OCI-LY7 (cell line): ENCODE measurements around the gene ABCA12. TPM values are rescaled to one million over a fixed set of nuclear protein-coding genes. Genes with fewer than 3 reads are reported as not detected.

Experiments used
- BruUV-seq: library from RNA; stranded (reverse); fragments of 400-500 nt; replicated peaks from 2 replicates; lab custom pipeline; 2021; lab: Mats Ljungman, UMichigan
- CTCF ChIA-PET: fragments of 300-600 bp; sonication (Branson Sonifier 250); formaldehyde crosslinking; loops from one replicate; lab custom pipeline; 2022; ENCODE audit warnings: antibody characterized with exemption; ENCODE audit not compliant: unreplicated experiment; lab: Charles Lee
- POLR2A ChIA-PET: fragments of 300-600 bp; sonication (Branson Sonifier 250); formaldehyde crosslinking; loops from one replicate; lab custom pipeline; 2022; ENCODE audit warnings: antibody characterized with exemption; lab: Charles Lee
- DNase-seq: peaks from one replicate; pipeline ENCODE4 v3.0.0-alpha.2; 2015; ENCODE audit warnings: low spot score
- H2AFZ ChIP-seq: fragments of 200-600 bp; sonication (generic), shearing (Covaris generic); 2 replicates; pipeline ENCODE4 v1.6.1; 2014; ENCODE audit warnings: mild to moderate bottlenecking, antibody characterized with exemption, low read length, moderate library complexity
- H3K27ac ChIP-seq: fragments of 200-600 bp; sonication (generic); 2 replicates; pipeline ENCODE4 v1.5.1; 2014; ENCODE audit warnings: mixed run types, low read depth, mild to moderate bottlenecking, moderate library complexity, low read length, inconsistent platforms; ENCODE audit not compliant: poor library complexity, severe bottlenecking
- H3K36me3 ChIP-seq: fragments of 200-600 bp; sonication (generic); 2 replicates; pipeline ENCODE4 v1.6.1; 2014; ENCODE audit warnings: mild to moderate bottlenecking, antibody characterized with exemption, low read length, moderate library complexity, mixed read lengths; ENCODE audit not compliant: insufficient read depth
- H3K4me1 ChIP-seq: fragments of 200-600 bp; sonication (generic); 2 replicates; pipeline ENCODE4 v1.5.1; 2014; ENCODE audit warnings: mild to moderate bottlenecking, low read length; ENCODE audit not compliant: insufficient read depth, poor library complexity, severe bottlenecking
- H3K4me2 ChIP-seq: fragments of 200-600 bp; sonication (generic); 2 replicates; pipeline ENCODE4 v1.6.1; 2014; ENCODE audit warnings: mild to moderate bottlenecking, low read length
- H3K4me3 ChIP-seq: fragments of 200-600 bp; sonication (generic); 2 replicates; pipeline ENCODE4 v1.5.1; 2014; ENCODE audit warnings: mild to moderate bottlenecking, low read depth, low read length; ENCODE audit not compliant: poor library complexity, severe bottlenecking
- H3K79me2 ChIP-seq: fragments of 200-600 bp; sonication (generic); 2 replicates; pipeline ENCODE4 v1.6.1; 2016; ENCODE audit warnings: low read depth, mild to moderate bottlenecking, low read length, moderate library complexity, mixed read lengths; ENCODE audit not compliant: insufficient read depth
- H3K9me2 ChIP-seq: fragments of 200-600 bp; sonication (generic); 2 replicates; pipeline ENCODE4 v1.6.1; 2016; ENCODE audit warnings: mild to moderate bottlenecking, low read length, mixed read lengths; ENCODE audit not compliant: insufficient read depth
- H3K9me3 ChIP-seq: fragments of 200-600 bp; sonication (generic); 2 replicates; pipeline ENCODE4 v1.6.1; 2014; ENCODE audit warnings: mild to moderate bottlenecking, mixed run types, low read length, mixed read lengths
- H4K20me1 ChIP-seq: fragments of 200-600 bp; sonication (generic); 2 replicates; pipeline ENCODE4 v1.6.1; 2014; ENCODE audit warnings: mild to moderate bottlenecking, antibody characterized with exemption, low read length, moderate library complexity, mixed read lengths; ENCODE audit not compliant: insufficient read depth
- CTCF ChIP-seq: fragments of 200-600 bp; sonication (generic); conservative IDR thresholded peaks from 2 replicates; pipeline ENCODE4 v1.5.1; 2014; ENCODE audit warnings: mild to moderate bottlenecking, antibody characterized with exemption, low read length, moderate library complexity, mixed read lengths
- EZH2phosphoT487 ChIP-seq: fragments of 200-600 bp; sonication (generic); IDR thresholded peaks from 2 replicates; pipeline ENCODE4 v1.6.1; 2018; ENCODE audit warnings: low read depth, borderline replicate concordance, mild to moderate bottlenecking, mixed run types, antibody characterized with exemption, low read length, moderate library complexity, mixed read lengths
- intact Hi-C: fragments of 100-400 bp; cut with micrococcal nuclease; formaldehyde crosslinking; loops from one replicate; pipeline ENCODE4 v1.10.0; 2022; ENCODE audit not compliant: unreplicated experiment
- total RNA-seq, 2 experiments: library from RNA; depleted of rRNA in 1 of 2; stranded (reverse); fragments of >200 nt in 1 of 2; shearing (Covaris generic) in 1 of 2; gene quantifications; 2 replicates each; pipeline ENCODE4 v1.2.3, GENCODE V29; 2014 to 2022

The ABCA12 gene
- total RNA-seq, 2 experiments from 2014 or later, result not detected

- Histone ChIP-seq H3K4me3 (no peak overlapping the region), H3K36me3 (no peaks in the 10 kb centered on the region), H3K9me3 (no peaks in the 10 kb centered on the region), H3K9me2 (no peaks in the 10 kb centered on the region), H4K20me1 (no peaks in the 10 kb centered on the region), H3K4me1 (no peaks in the 10 kb centered on the region), H3K4me2 (no peak overlapping the region), H3K27ac (no peak overlapping the region), H2AFZ (no peak overlapping the region), H3K79me2 (no peaks in the 10 kb centered on the region)
- TF ChIP-seq EZH2phosphoT487, result no peak
- TF ChIP-seq CTCF, result no peak
- no TSS peak for BruUV-seq
- intact Hi-C loops, result no loop called here
- POLR2A ChIA-PET, result interaction anchor here (0.6 to 1.5 kb wide), 3 partner anchors 12 to 1241 kb away, joined by 3 to 5 read pairs (median 3); no protein-coding TSS in a partner anchor
- CTCF ChIA-PET, result no interaction called here
- no peak for DNase-seq
Measured at GRCh38 chr2:215034154-215034553, 104.3 kb downstream of the ABCA12 start.

GRCh38 chr2:215032153-215032552, 106.3 kb downstream of the ABCA12 start:
- Histone ChIP-seq H3K4me2 (no peak overlapping the region), H4K20me1 (no peaks in the 10 kb centered on the region), H3K4me1 (no peaks in the 10 kb centered on the region), H3K79me2 (no peaks in the 10 kb centered on the region), H3K9me2 (no peaks in the 10 kb centered on the region), H3K9me3 (no peaks in the 10 kb centered on the region), H2AFZ (no peak overlapping the region), H3K4me3 (no peak overlapping the region), H3K27ac (no peak overlapping the region), H3K36me3 (no peaks in the 10 kb centered on the region)
- TF ChIP-seq CTCF, result no peak
- TF ChIP-seq EZH2phosphoT487, result no peak
- ChIA-PET POLR2A (no interaction called here), CTCF (no interaction called here)
- no TSS peak for BruUV-seq
- intact Hi-C loops, result no loop called here
- DNase-seq, result no peak

- POLR2A ChIA-PET, result interaction anchor here (0.6 kb wide), 1 partner anchor 39 kb away, joined by 4 read pairs; no protein-coding TSS in a partner anchor
- CTCF ChIA-PET, result no interaction called here
- TF ChIP-seq EZH2phosphoT487 (no peak), CTCF (no peak)
- Histone ChIP-seq H4K20me1 (no peaks in the 10 kb centered on the region), H3K4me2 (no peak overlapping the region), H3K9me3 (no peaks in the 10 kb centered on the region), H3K79me2 (no peaks in the 10 kb centered on the region), H3K36me3 (no peaks in the 10 kb centered on the region), H3K4me1 (no peaks in the 10 kb centered on the region), H3K27ac (no peak overlapping the region), H2AFZ (no peak overlapping the region), H3K9me2 (no peaks in the 10 kb centered on the region), H3K4me3 (no peak overlapping the region)
- no TSS peak for BruUV-seq
- intact Hi-C loops, result no loop called here
- DNase-seq, result no peak
Measured at GRCh38 chr2:215031321-215031720, 107.1 kb downstream of the ABCA12 start.
